OCI-LY7 (cell line): ENCODE results near the gene UBA5. TPM values are rescaled to one million over a fixed set of nuclear protein-coding genes. Genes with fewer than 3 reads are reported as not detected.

Source experiments
- BruUV-seq: library from RNA; stranded (reverse); fragments of 400-500 nt; replicated peaks from 2 replicates; lab custom pipeline; 2021; lab: Mats Ljungman, UMichigan
- CTCF ChIA-PET: fragments of 300-600 bp; sonication (Branson Sonifier 250); formaldehyde crosslinking; loops from one replicate; lab custom pipeline; 2022; ENCODE audit warnings: antibody characterized with exemption; ENCODE audit not compliant: unreplicated experiment; lab: Charles Lee
- POLR2A ChIA-PET: fragments of 300-600 bp; sonication (Branson Sonifier 250); formaldehyde crosslinking; loops from one replicate; lab custom pipeline; 2022; ENCODE audit warnings: antibody characterized with exemption; lab: Charles Lee
- DNase-seq: peaks from one replicate; pipeline ENCODE4 v3.0.0-alpha.2; 2015; ENCODE audit warnings: low spot score
- H2AFZ ChIP-seq: fragments of 200-600 bp; sonication (generic), shearing (Covaris generic); 2 replicates; pipeline ENCODE4 v1.6.1; 2014; ENCODE audit warnings: mild to moderate bottlenecking, antibody characterized with exemption, low read length, moderate library complexity
- H3K27ac ChIP-seq: fragments of 200-600 bp; sonication (generic); 2 replicates; pipeline ENCODE4 v1.5.1; 2014; ENCODE audit warnings: mixed run types, low read depth, mild to moderate bottlenecking, moderate library complexity, low read length, inconsistent platforms; ENCODE audit not compliant: poor library complexity, severe bottlenecking
- H3K36me3 ChIP-seq: fragments of 200-600 bp; sonication (generic); 2 replicates; pipeline ENCODE4 v1.6.1; 2014; ENCODE audit warnings: mild to moderate bottlenecking, antibody characterized with exemption, low read length, moderate library complexity, mixed read lengths; ENCODE audit not compliant: insufficient read depth
- H3K4me1 ChIP-seq: fragments of 200-600 bp; sonication (generic); 2 replicates; pipeline ENCODE4 v1.5.1; 2014; ENCODE audit warnings: mild to moderate bottlenecking, low read length; ENCODE audit not compliant: insufficient read depth, poor library complexity, severe bottlenecking
- H3K4me2 ChIP-seq: fragments of 200-600 bp; sonication (generic); 2 replicates; pipeline ENCODE4 v1.6.1; 2014; ENCODE audit warnings: mild to moderate bottlenecking, low read length
- H3K4me3 ChIP-seq: fragments of 200-600 bp; sonication (generic); 2 replicates; pipeline ENCODE4 v1.5.1; 2014; ENCODE audit warnings: mild to moderate bottlenecking, low read depth, low read length; ENCODE audit not compliant: poor library complexity, severe bottlenecking
- H3K79me2 ChIP-seq: fragments of 200-600 bp; sonication (generic); 2 replicates; pipeline ENCODE4 v1.6.1; 2016; ENCODE audit warnings: low read depth, mild to moderate bottlenecking, low read length, moderate library complexity, mixed read lengths; ENCODE audit not compliant: insufficient read depth
- H3K9me2 ChIP-seq: fragments of 200-600 bp; sonication (generic); 2 replicates; pipeline ENCODE4 v1.6.1; 2016; ENCODE audit warnings: mild to moderate bottlenecking, low read length, mixed read lengths; ENCODE audit not compliant: insufficient read depth
- H3K9me3 ChIP-seq: fragments of 200-600 bp; sonication (generic); 2 replicates; pipeline ENCODE4 v1.6.1; 2014; ENCODE audit warnings: mild to moderate bottlenecking, mixed run types, low read length, mixed read lengths
- H4K20me1 ChIP-seq: fragments of 200-600 bp; sonication (generic); 2 replicates; pipeline ENCODE4 v1.6.1; 2014; ENCODE audit warnings: mild to moderate bottlenecking, antibody characterized with exemption, low read length, moderate library complexity, mixed read lengths; ENCODE audit not compliant: insufficient read depth
- CTCF ChIP-seq: fragments of 200-600 bp; sonication (generic); conservative IDR thresholded peaks from 2 replicates; pipeline ENCODE4 v1.5.1; 2014; ENCODE audit warnings: mild to moderate bottlenecking, antibody characterized with exemption, low read length, moderate library complexity, mixed read lengths
- EZH2phosphoT487 ChIP-seq: fragments of 200-600 bp; sonication (generic); IDR thresholded peaks from 2 replicates; pipeline ENCODE4 v1.6.1; 2018; ENCODE audit warnings: low read depth, borderline replicate concordance, mild to moderate bottlenecking, mixed run types, antibody characterized with exemption, low read length, moderate library complexity, mixed read lengths
- intact Hi-C: fragments of 100-400 bp; cut with micrococcal nuclease; formaldehyde crosslinking; loops from one replicate; pipeline ENCODE4 v1.10.0; 2022; ENCODE audit not compliant: unreplicated experiment
- total RNA-seq, 2 experiments: library from RNA; depleted of rRNA in 1 of 2; stranded (reverse); fragments of >200 nt in 1 of 2; shearing (Covaris generic) in 1 of 2; gene quantifications; 2 replicates each; pipeline ENCODE4 v1.2.3, GENCODE V29; 2014 to 2022

Gene UBA5
- total RNA-seq, 2 experiments from 2014 or later: 45.2 to 47.5 TPM

DNA sequence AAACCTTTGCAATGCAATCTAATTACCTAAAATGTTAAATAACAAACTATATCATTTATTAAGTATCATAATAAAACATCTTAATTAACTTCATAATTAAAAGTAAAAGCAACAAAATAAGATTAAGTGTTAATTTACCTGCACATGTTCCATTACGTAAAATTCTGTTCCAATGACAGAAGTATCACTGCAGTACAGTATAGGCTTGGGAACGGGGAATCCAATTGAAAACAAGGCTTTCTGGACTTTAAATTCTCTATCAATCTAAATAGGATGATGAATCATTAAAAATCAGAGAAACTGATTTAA lies 17.6 kb upstream of the UBA5 start:
- H3K79me2 ChIP-seq: no peaks in the 10 kb centered on the region
- peaks cover 21% of the 10 kb centered on the region; the same call in 1 of the 2 replicates for H3K36me3 ChIP-seq
- no peak for DNase-seq
- no peak overlapping the region for H3K4me3 ChIP-seq
- BruUV-seq: no TSS peak
- no peaks in the 10 kb centered on the region for H3K9me2 ChIP-seq
- H4K20me1 ChIP-seq: 0 out of 2 replicates have a peak, but pooled peaks cover 6% of the 10 kb centered on the region
- ChIA-PET CTCF (no interaction called here), POLR2A (interaction anchor here (0.8 to 1.9 kb wide), 8 partner anchors 11 to 119 kb away, joined by 3 to 6 read pairs (median 4); no protein-coding TSS in a partner anchor)
- no peak overlapping the region for H3K4me2 ChIP-seq
- no peaks in the 10 kb centered on the region for H3K4me1 ChIP-seq
- H3K9me3 ChIP-seq: no peaks in the 10 kb centered on the region
- H2AFZ ChIP-seq: no peak overlapping the region
- intact Hi-C loops: loop anchor here (1.0 to 10.0 kb wide), 2 partner anchors 106 to 288 kb away; no protein-coding TSS in a partner anchor
- TF ChIP-seq CTCF (no peak; the same call in 1 of the 2 replicates), EZH2phosphoT487 (no peak)
- no peak overlapping the region for H3K27ac ChIP-seq

GRCh38 chr3:132643366-132643765 lies 16.8 kb upstream of the UBA5 start:
- Histone ChIP-seq H3K36me3 (peaks cover 14% of the 10 kb centered on the region; the same call in 1 of the 2 replicates), H3K9me2 (no peaks in the 10 kb centered on the region), H3K4me2 (no peak overlapping the region), H3K27ac (no peak overlapping the region), H3K4me3 (no peak overlapping the region), H3K9me3 (no peaks in the 10 kb centered on the region), H3K79me2 (no peaks in the 10 kb centered on the region), H2AFZ (no peak overlapping the region), H4K20me1 (0 out of 2 replicates have a peak, but pooled peaks cover 6% of the 10 kb centered on the region), H3K4me1 (no peaks in the 10 kb centered on the region)
- TF ChIP-seq EZH2phosphoT487 (no peak), CTCF (no peak)
- ChIA-PET POLR2A (interaction anchor here (0.6 to 1.9 kb wide), 5 partner anchors 17 to 435 kb away, joined by 3 to 5 read pairs (median 4); partner anchors contain the start of gene UBA5), CTCF (no interaction called here)
- no peak for DNase-seq
- intact Hi-C loops: loop anchor here (10.0 kb wide), 1 partner anchor 289 kb away; no protein-coding TSS in a partner anchor
- no TSS peak for BruUV-seq

DNA sequence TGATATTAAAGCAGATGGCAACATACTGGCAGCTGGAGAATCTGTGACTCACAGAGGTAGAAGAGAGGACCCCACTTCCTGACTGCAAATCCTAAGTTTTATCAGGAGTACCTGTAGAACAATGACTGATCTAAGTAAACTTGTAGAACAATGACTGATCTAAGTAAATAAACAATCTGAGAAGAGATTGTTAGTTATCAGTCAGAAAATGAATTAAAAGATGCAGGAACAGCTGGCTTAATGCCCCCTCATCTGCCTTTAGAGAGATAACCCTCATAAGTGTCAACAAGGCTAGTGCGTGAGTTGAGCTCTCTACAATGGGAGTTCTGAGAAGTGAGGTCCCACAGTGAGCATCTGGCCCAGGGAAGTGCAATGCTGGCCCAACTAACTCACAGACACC lies 15.1 kb upstream of the UBA5 start:
- ChIA-PET POLR2A (interaction anchor here (0.7 kb wide), 1 partner anchor 9 kb away, joined by 3 read pairs; no protein-coding TSS in a partner anchor), CTCF (no interaction called here)
- Histone ChIP-seq H3K4me3 (no peak overlapping the region), H3K79me2 (no peaks in the 10 kb centered on the region), H4K20me1 (0 out of 2 replicates have a peak, but pooled peaks cover 6% of the 10 kb centered on the region), H3K9me3 (no peaks in the 10 kb centered on the region), H3K27ac (no peak overlapping the region), H2AFZ (no peak overlapping the region), H3K9me2 (no peaks in the 10 kb centered on the region), H3K4me2 (no peak overlapping the region), H3K4me1 (no peaks in the 10 kb centered on the region), H3K36me3 (0 out of 2 replicates have a peak, but pooled peaks cover 3% of the 10 kb centered on the region)
- TF ChIP-seq EZH2phosphoT487 (no peak), CTCF (no peak)
- intact Hi-C loops: loop anchor here (10.0 kb wide), 1 partner anchor 290 kb away; no protein-coding TSS in a partner anchor
- BruUV-seq: no TSS peak
- DNase-seq: no peak
